Bronchial epithelial cell (primary cell): ENCODE results near the gene RNF19B. TPM values are rescaled to one million over a fixed set of nuclear protein-coding genes. Genes with fewer than 3 reads are reported as not detected.

Source experiments
- DNase-seq: peaks from one replicate; pipeline ENCODE4 v3.0.0-alpha.2; 2010; ENCODE audit warnings: low read depth
- FAIRE-seq: peaks from 2 replicates; lab custom pipeline; 2011; peaks lifted over from hg19 to GRCh38; lab: Jason Lieb, UNC
- H3K27me3 ChIP-seq: 2 replicates; pipeline ENCODE4 v1.5.1; 2011; ENCODE audit warnings: low read length; ENCODE audit not compliant: control insufficient read depth, insufficient read depth
- H3K36me3 ChIP-seq: 2 replicates; pipeline ENCODE4 v1.5.1; 2011; ENCODE audit warnings: low read length; ENCODE audit not compliant: control insufficient read depth, insufficient read depth
- H3K4me3 ChIP-seq: 2 replicates; pipeline ENCODE4 v1.5.1; 2011; ENCODE audit warnings: mild to moderate bottlenecking, low read depth, low read length, control low read depth
- CTCF ChIP-seq: IDR thresholded peaks from 2 replicates; pipeline ENCODE4 v1.5.1; 2011; ENCODE audit warnings: mild to moderate bottlenecking, moderate library complexity, low read length, control low read depth, inconsistent platforms; ENCODE audit not compliant: insufficient read depth, severe bottlenecking
- total RNA-seq: library from RNA; depleted of rRNA; stranded (reverse); fragments of >200 nt; gene quantifications from 2 replicates; pipeline ENCODE4 v1.2.1, GENCODE V29; 2014

RNF19B gene
- total RNA-seq, 1 donor from 2014 or later: 32.6 TPM

- no peak overlapping the region for H3K4me3 ChIP-seq
- DNase-seq (no peak), FAIRE-seq (no peak)
- peaks cover 2% of the 10 kb centered on the region for H3K36me3 ChIP-seq
- TF ChIP-seq CTCF: no peak
- no peaks in the 10 kb centered on the region for H3K27me3 ChIP-seq
These were observed 3.7 kb downstream of the RNF19B start for GRCh38 chr1:32960819-32961355.

GRCh38 chr1:32960342-32960741, 4.3 kb downstream of the RNF19B start:
- Histone ChIP-seq H3K36me3 (peaks cover 2% of the 10 kb centered on the region), H3K27me3 (no peaks in the 10 kb centered on the region), H3K4me3 (no peak overlapping the region)
- no peak for FAIRE-seq
- DNase-seq: no peak
- TF ChIP-seq CTCF: no peak

- Histone ChIP-seq H3K36me3 (peaks cover 2% of the 10 kb centered on the region), H3K4me3 (no peak overlapping the region), H3K27me3 (no peaks in the 10 kb centered on the region)
- no peak for FAIRE-seq
- DNase-seq: no peak
- TF ChIP-seq CTCF: no peak
These were observed 5.8 kb downstream of the RNF19B start for GRCh38 chr1:32958827-32959226.

GRCh38 chr1:32957017-32957416, 7.6 kb downstream of the RNF19B start:
- FAIRE-seq (no peak), DNase-seq (no peak)
- Histone ChIP-seq H3K4me3 (no peak overlapping the region), H3K27me3 (no peaks in the 10 kb centered on the region), H3K36me3 (peaks cover 2% of the 10 kb centered on the region)
- no peak for TF ChIP-seq CTCF

- no peak for TF ChIP-seq CTCF
- Histone ChIP-seq H3K4me3 (no peak overlapping the region), H3K36me3 (peaks cover 4% of the 10 kb centered on the region), H3K27me3 (no peaks in the 10 kb centered on the region)
- FAIRE-seq (no peak), DNase-seq (peak; percentile 96)
These were observed 10.4 kb downstream of the RNF19B start for GRCh38 chr1:32954168-32954567.

- DNase-seq: peak; percentile 93
- FAIRE-seq: no peak
- no peaks in the 10 kb centered on the region for H3K27me3 ChIP-seq
- no peak overlapping the region for H3K4me3 ChIP-seq
- peak; percentile 0 for TF ChIP-seq CTCF
- H3K36me3 ChIP-seq: peaks cover 2% of the 10 kb centered on the region
These were observed 11.1 kb downstream of the RNF19B start for GRCh38 chr1:32953495-32953894.
